ENCODE data around the gene ISG15.
"Not testable (repeated sequence)": the region's sequence is repeated elsewhere in the genome, so short reads cannot be mapped to it uniquely, and the experiment has no call there.

ISG15 gene

DNA sequence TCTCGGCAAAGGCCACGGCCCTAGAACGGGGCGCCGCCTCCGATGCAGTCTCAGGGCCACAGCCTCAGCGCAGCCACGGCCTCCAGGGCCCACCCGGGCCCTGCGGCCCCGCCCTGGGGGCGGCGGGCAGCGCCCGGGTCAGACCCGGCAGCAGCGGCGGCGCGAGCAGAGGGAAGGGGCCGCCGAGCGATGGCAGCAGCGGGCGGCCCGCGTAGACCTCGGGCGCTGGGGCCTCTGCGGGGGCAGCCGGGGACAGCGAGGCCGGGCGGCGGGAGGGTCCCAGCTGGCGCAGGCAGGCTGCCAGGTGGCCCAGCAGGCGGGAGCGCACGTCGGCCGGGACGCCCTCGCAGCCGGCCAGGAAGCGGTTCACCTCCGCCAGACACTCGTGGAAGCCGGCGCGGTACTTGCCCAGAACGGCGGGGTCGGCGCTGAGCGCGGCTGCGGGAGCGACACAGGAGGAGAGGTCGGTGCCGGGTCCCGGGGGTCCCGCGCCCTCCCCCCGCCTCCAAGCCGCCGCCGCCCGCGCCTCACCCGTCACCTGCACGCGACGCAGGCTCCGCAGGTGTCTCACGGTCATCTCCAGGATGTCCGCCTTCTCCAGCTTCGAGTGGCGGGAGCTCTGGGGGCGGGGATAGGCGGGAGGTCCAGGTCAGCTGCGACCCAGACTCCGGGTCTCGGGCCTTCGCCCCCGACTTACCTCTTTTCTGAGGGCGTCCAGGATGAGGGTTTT is 14.1 kb upstream of the ISG15 start:
- no peak for TF ChIP-seq TAF1 (IDR thresholded peaks at IDR 0.05; ENCODE audit: borderline replicate concordance, low read depth, low read length)
- no peak for TF ChIP-seq POLR2AphosphoS5 (IDR thresholded peaks at IDR 0.05; ENCODE audit: low read depth, low read length)
- TF ChIP-seq POLR2A (IDR thresholded peaks at IDR 0.05; ENCODE audit: low read depth, low read length), result no peak
- FAIRE-seq (no peak), DNase-seq (ENCODE audit: insufficient read length) (no peak)

DNA sequence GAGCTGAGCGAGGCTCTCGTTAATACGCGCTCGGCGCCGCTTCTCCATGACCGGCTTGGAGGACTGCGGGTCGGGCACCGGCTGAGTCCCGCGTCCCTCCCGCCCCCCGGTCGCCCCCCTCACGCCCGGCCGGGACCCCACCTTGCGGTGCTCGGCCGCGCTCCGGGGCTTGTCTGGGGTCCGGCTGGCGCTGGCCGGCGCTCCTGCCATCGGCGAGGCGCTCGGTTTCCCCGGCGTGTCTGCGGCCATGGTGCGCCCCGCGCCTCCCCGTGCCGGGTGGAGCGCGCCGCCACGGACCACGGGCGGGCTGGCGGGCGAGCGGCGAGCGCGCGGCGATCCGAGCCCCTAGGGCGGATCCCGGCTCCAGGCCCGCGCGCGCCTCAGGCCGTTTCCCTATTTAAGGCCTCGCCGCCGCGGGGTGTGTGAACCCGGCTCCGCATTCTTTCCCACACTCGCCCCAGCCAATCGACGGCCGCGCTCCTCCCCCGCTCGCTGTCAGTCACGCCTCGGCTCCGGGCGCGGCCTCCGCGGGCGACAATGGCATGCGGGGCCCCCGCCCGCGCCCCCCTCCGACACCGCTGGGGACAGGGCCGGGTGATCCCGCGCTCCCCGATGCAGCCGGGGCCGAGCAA is 13.5 kb upstream of the ISG15 start, which contains the start of gene HES4:
Gene HES4 (minus strand): TSS at position 373 of the 632 bp plus-strand sequence. CDS start 124 bp downstream, at position 249.
- TF ChIP-seq POLR2AphosphoS5 (IDR thresholded peaks at IDR 0.05; ENCODE audit: low read depth, low read length) (no peak), POLR2A (IDR thresholded peaks at IDR 0.05; ENCODE audit: low read depth, low read length) (no peak), TAF1 (IDR thresholded peaks at IDR 0.05; ENCODE audit: borderline replicate concordance, low read depth, low read length) (no peak)
- DNase-seq (ENCODE audit: insufficient read length) (no peak), FAIRE-seq (no peak)

DNA sequence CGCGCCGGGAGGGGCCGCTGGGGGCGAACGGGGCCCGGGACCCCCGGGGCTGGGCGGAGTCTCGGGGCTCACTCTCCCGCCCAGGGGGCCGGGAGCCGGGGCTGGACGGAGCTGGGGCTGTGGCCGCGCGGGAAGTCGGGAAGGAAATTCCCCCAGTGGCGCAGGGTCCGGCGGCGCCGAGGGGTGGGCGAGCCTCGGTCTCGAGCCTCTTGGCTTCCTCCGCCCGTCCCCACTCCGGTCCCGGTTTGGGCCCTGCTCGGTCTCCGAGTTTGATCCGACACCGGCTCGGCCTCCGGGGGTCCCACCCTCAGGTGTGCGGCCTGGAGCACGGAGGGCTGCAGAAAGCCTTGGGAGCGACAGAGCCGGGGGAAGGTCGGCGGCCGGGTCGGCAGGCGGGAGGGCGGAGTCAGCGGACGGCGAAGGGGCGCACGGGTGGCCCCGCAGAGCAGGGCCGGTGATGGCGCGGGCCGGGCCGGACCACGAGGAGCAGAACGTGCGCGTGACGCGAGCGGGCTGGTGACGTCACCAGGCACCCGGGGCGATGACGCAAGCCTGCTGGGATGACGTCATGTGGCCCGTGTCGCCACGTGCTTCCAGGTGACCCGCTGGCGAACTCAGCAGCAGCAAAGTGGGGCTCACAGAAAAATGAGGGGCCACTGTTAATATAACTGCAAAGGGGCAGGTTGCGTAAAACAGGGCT is 12.8 kb upstream of the ISG15 start:
- FAIRE-seq (peak; percentile 67), DNase-seq (ENCODE audit: insufficient read length) (peak; percentile 77)

DNA sequence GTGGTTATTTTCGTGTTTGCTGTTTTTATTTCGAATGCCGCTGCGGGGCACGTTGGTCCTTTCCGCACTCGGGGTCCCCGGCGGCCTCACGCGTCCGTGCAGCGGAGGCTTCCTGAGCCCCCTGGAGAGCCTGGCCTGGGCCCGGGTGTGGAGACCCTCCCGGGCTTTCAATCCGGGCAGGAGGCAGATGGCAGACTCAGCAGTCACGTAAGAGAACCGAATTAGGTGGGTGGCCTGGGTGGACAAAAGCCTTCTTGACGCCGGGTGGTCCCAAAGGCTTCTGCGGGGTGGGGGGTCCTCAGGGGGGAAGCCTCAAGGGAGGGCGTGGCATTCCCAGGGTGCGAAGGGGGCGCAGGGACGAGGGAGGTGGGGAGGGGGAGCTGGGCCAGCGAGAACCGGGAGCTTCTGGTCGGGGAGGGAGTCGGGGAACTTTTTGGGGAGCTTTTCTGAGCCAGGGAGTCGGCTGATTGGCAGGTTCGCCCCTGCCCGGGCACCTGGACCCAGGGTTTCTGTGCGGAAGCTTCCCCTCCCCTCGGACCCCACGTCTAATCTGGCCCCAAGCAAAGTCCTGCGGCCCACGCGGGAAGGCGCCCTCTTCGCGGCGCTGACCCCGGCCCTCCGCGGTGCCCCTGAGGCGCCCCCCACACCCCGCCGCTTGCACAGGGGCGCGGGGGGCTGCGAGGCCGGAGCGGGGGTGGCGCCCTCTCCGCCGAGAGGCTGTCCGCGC is 12.1 kb upstream of the ISG15 start:
- TF ChIP-seq TAF1 (IDR thresholded peaks at IDR 0.05; ENCODE audit: borderline replicate concordance, low read depth, low read length) (no peak), POLR2AphosphoS5 (IDR thresholded peaks at IDR 0.05; ENCODE audit: low read depth, low read length) (no peak), POLR2A (IDR thresholded peaks at IDR 0.05; ENCODE audit: low read depth, low read length) (no peak)
- DNase-seq (ENCODE audit: insufficient read length), result no peak
- FAIRE-seq, result no peak

More for the DNA sequence above, 12.8 kb upstream of the ISG15 start:
- TF ChIP-seq POLR2A (IDR thresholded peaks at IDR 0.05; ENCODE audit: low read depth, low read length) (no peak), POLR2AphosphoS5 (IDR thresholded peaks at IDR 0.05; ENCODE audit: low read depth, low read length) (no peak), TAF1 (IDR thresholded peaks at IDR 0.05; ENCODE audit: borderline replicate concordance, low read depth, low read length) (no peak)

DNA sequence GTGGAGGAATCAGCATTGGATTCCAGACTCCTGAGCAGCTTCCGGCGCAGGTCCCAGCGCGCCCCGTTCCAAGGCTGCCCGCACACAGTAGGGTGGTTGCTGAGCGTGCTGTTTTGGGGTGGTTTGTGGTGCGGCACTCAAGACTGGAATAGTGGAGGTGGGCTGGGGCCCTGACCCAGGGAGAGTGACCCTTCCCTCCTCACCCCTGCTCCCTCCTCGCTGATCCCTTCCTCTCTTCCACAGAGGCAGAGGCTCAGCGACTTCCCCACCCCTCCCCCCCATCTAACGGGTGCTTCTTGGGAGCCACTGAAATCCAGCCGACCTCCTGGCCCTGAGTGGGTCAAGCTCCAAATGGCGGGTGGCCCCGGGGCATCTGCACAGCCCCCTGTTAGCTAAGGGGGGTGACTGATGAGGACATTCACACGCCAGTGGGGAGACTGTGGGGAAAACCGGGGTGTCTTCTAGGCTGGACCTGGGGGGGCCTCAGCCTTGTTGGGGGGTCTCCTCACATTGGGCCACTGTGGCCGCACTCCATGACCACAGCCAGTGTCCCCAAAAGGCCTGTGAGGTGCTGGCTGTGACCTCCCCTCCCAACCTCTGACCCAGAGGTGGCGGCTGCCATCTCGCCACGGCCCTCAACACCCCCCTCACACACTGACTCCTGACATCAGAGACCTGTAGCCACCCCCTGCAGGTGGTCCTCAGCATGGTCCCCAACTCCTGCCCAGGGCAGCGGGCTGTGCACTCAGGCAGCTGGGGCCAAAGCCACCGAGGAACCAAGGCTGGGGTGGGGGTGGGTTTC is 9.5 kb upstream of the ISG15 start:
- DNase-seq (ENCODE audit: insufficient read length), result no peak
- TF ChIP-seq POLR2AphosphoS5 (IDR thresholded peaks at IDR 0.05; ENCODE audit: low read depth, low read length) (no peak), TAF1 (IDR thresholded peaks at IDR 0.05; ENCODE audit: borderline replicate concordance, low read depth, low read length) (no peak), POLR2A (IDR thresholded peaks at IDR 0.05; ENCODE audit: low read depth, low read length) (no peak)

DNA sequence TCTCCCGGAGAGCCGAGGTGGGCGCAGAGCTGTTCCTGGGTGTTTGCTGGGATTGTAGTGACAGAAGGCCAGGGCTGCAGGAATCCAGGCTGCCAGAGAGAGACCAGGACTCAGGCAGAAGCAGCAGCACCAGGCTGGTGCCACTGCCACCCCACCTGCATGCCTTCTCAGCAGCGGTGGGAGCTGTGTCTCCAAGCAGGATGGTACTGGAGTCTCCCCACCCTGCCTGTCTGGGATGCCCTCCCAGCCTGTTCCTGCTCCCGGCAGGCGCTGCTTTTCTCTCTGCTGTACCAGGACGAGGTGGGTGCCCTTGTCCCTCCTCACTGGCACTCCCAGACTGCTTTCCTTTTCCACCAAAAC is 8.9 kb upstream of the ISG15 start:
- no peak for TF ChIP-seq POLR2AphosphoS5 (IDR thresholded peaks at IDR 0.05; ENCODE audit: low read depth, low read length)
- TF ChIP-seq TAF1 (IDR thresholded peaks at IDR 0.05; ENCODE audit: borderline replicate concordance, low read depth, low read length), result no peak
- no peak for TF ChIP-seq POLR2A (IDR thresholded peaks at IDR 0.05; ENCODE audit: low read depth, low read length)
- FAIRE-seq, result no peak
- no peak for DNase-seq (ENCODE audit: insufficient read length)

More for the DNA sequence above, 9.5 kb upstream of the ISG15 start:
- no peak for FAIRE-seq

DNA sequence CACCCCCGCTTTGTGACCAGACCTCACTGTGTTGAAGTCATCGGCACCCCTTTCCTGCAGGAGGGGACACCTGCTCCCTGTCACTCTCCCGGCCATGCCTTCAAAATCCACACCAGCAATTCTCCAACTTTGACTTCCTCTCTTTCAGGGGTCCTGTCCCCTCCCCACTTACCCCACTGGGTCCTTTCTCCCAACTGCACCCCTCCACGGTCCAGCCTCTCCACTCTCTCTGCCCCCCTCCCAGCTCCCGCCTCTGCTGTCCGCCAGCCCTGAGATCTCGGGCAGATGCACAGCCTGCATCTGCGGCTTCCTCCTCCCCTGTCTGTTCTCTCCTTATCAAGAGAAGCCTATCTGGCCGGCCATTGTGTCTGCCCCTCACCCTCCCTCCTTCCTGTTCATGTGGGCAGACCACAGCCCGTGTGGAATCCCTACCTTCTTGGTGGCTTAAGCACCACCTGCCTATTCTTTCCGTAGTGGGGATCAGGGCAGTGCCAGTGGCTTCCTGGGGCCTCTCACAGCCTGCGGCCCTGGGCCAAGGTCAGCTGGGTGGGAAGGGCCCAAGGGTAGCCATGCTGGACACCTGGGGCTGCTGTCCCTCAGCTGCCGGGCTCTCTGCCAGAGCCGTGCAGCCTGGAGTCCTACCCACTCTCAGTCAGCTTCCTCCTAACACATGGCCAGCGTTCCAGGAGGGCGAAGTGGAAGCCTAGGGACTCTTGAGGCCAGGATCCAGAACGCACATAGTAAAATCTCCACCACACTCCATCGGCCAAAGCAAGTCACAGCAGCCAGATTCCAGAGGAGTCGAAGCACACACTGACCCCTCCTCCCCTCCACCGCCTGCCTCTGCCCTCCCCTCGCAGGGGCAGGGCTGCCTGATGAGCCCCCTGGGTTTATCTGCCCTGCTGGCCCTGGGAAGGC is 8.3 kb upstream of the ISG15 start:
- peak; percentile 17 for FAIRE-seq

DNA sequence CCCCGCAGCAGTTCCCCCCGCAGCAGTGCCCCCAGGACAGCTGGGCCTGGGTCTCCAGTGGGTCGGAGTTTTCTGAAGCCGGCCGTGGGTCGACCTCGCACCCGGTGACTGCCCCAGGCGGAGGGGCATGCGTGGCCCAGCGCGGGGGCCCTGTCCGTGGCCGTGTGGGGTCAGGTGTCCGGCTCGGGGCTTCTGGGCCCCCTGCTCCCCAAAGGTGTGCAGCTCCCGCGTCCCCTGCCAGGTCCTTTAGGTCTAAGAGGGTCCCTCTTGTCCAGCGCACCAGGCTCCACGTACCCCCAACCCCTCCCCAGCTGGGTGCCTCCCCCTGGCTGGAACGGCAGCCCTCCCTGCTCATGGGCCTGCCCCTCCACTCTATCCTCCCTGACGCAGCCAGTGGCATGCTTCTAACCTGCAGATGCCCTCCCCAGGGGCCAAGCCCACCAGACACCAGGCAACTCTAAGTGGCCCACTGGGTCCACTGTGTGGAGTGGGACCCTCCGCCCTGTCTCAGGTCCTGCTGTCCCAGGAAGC is 7.5 kb upstream of the ISG15 start:
- no peak for FAIRE-seq
- TF ChIP-seq TAF1 (IDR thresholded peaks at IDR 0.05; ENCODE audit: borderline replicate concordance, low read depth, low read length), result no peak
- no peak for TF ChIP-seq POLR2AphosphoS5 (IDR thresholded peaks at IDR 0.05; ENCODE audit: low read depth, low read length)
- no peak for TF ChIP-seq POLR2A (IDR thresholded peaks at IDR 0.05; ENCODE audit: low read depth, low read length)
- no peak for DNase-seq (ENCODE audit: insufficient read length)

More for the DNA sequence above, 8.3 kb upstream of the ISG15 start:
- TF ChIP-seq TAF1 (IDR thresholded peaks at IDR 0.05; ENCODE audit: borderline replicate concordance, low read depth, low read length) (no peak), POLR2AphosphoS5 (IDR thresholded peaks at IDR 0.05; ENCODE audit: low read depth, low read length) (no peak), POLR2A (IDR thresholded peaks at IDR 0.05; ENCODE audit: low read depth, low read length) (no peak)
- no peak for DNase-seq (ENCODE audit: insufficient read length)

DNA sequence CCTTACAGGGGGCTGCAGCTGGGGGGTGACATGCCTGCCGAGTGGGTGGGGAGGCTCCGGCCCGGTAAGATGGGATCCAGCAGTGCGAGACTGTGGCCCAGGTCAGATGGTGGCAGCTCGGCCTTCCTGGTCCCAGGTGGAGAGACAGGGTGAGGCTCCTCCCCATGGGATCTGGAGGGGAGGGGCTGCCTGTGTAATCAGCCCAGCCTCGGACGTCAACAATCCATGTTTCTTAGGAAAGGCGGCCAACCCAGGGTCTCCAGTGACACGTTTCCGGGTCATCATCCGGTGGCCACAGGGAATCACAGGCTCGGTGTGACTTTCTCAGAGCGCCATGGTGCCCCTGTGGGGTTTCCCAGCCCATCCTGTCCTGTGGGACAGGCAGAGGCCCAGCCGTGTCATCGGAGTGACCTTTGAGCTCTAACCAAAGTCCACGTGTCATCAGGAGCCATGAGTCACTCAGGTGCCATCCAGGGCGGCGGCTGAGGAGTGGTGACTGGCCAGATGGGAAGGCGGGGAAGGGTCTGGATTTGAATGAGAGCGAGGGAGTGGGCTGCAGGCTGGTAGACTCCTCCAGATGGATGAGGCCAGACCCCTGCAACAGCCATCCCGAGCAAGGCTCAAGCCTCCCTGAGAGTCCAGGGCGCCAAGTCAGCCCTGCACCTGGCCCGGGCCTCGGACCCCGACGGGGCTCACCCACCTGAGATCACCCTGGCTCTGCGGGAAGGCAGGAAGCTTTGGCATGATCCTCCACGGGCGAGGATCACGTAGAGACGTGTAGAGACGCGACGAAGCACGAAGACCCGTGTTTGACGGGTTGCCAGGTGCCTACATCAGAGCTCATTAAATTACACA is 6.8 kb upstream of the ISG15 start:
- TF ChIP-seq POLR2A (IDR thresholded peaks at IDR 0.05; ENCODE audit: low read depth, low read length) (no peak), POLR2AphosphoS5 (IDR thresholded peaks at IDR 0.05; ENCODE audit: low read depth, low read length) (no peak), TAF1 (IDR thresholded peaks at IDR 0.05; ENCODE audit: borderline replicate concordance, low read depth, low read length) (no peak)
- DNase-seq (ENCODE audit: insufficient read length), result no peak
- FAIRE-seq, result no peak

DNA sequence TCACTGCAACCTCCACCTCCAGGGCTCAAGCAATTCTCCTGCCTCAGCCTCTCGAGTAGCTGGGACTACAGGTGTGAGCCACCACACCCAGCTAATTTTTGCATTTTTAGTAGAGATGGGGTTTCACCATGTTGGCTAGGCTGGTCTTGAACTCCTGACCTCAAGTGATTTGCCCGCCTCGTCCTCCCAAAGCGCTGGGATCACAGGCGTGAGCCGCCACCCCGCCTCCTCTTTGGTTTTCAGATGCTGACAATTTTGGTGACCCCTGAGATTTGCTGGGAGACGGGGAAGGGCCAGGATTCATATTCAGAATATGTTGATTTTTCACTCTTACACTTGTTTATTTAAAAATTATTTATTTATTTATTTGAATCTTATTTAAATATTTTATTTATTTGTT is 3.2 kb upstream of the ISG15 start:
- not testable (repeated sequence) for DNase-seq (ENCODE audit: insufficient read length); FAIRE-seq
